ENCODE results near the gene MORN5. TPM values are rescaled to one million over a fixed set of nuclear protein-coding genes. Genes with fewer than 3 reads are reported as not detected.

MORN5 gene
- total RNA-seq, 1 donor from 2014 or later, result not detected

GRCh38 chr9:122221183-122221811, 61.6 kb downstream of the MORN5 start:
- Mint-ChIP-seq H3K4me1 (peaks cover 17% of the 10 kb centered on the region), H3K4me3 (no peak overlapping the region), H3K27ac (no peak overlapping the region), H3K27me3 (ENCODE audit: low read depth) (peaks cover 100% of the 10 kb centered on the region), H3K9me3 (no peaks in the 10 kb centered on the region), H3K36me3 (peaks cover under 1% of the 10 kb centered on the region)
- TF ChIP-seq CTCF (IDR thresholded peaks at IDR 0.05; ENCODE audit: unreplicated experiment), result no peak
- no peak for DNase-seq (ENCODE audit: low spot score in 2 of 2, unreplicated experiment in 2 of 2)

GRCh38 chr9:122222791-122223190, 63.1 kb downstream of the MORN5 start:
- Mint-ChIP-seq H3K27ac (no peak overlapping the region), H3K27me3 (ENCODE audit: low read depth) (peaks cover 98% of the 10 kb centered on the region), H3K4me3 (no peak overlapping the region), H3K36me3 (peaks cover 2% of the 10 kb centered on the region), H3K9me3 (no peaks in the 10 kb centered on the region), H3K4me1 (peaks cover 24% of the 10 kb centered on the region)
- TF ChIP-seq CTCF (IDR thresholded peaks at IDR 0.05; ENCODE audit: unreplicated experiment), result no peak
- DNase-seq (ENCODE audit: low spot score in 2 of 2, unreplicated experiment in 2 of 2), result no peak

- no peak for TF ChIP-seq CTCF (IDR thresholded peaks at IDR 0.05; ENCODE audit: unreplicated experiment)
- H3K4me3 Mint-ChIP-seq, result no peak overlapping the region
- H3K9me3 Mint-ChIP-seq, result no peaks in the 10 kb centered on the region
- H3K36me3 Mint-ChIP-seq, result peaks cover 2% of the 10 kb centered on the region
- peaks cover 24% of the 10 kb centered on the region for H3K4me1 Mint-ChIP-seq
- H3K27ac Mint-ChIP-seq, result no peak overlapping the region
- H3K27me3 Mint-ChIP-seq (ENCODE audit: low read depth), result peaks cover 96% of the 10 kb centered on the region
- DNase-seq (ENCODE audit: low spot score in 2 of 2, unreplicated experiment in 2 of 2), result no peak
Measured at GRCh38 chr9:122223435-122223834, 63.7 kb downstream of the MORN5 start.

GRCh38 chr9:122225312-122226141, 65.8 kb downstream of the MORN5 start:
- Mint-ChIP-seq H3K36me3 (peaks cover 2% of the 10 kb centered on the region), H3K4me3 (no peak overlapping the region), H3K4me1 (peaks cover 8% of the 10 kb centered on the region), H3K27me3 (ENCODE audit: low read depth) (peaks cover 75% of the 10 kb centered on the region), H3K27ac (no peak overlapping the region), H3K9me3 (no peaks in the 10 kb centered on the region)
- no peak for DNase-seq (ENCODE audit: low spot score in 2 of 2, unreplicated experiment in 2 of 2)
- no peak for TF ChIP-seq CTCF (IDR thresholded peaks at IDR 0.05; ENCODE audit: unreplicated experiment)

GRCh38 chr9:122226142-122226757, 66.5 kb downstream of the MORN5 start:
- Mint-ChIP-seq H3K27me3 (ENCODE audit: low read depth) (peaks cover 68% of the 10 kb centered on the region), H3K27ac (no peak overlapping the region), H3K4me3 (no peak overlapping the region), H3K4me1 (peaks cover 7% of the 10 kb centered on the region), H3K9me3 (no peaks in the 10 kb centered on the region), H3K36me3 (peaks cover 2% of the 10 kb centered on the region)
- TF ChIP-seq CTCF (IDR thresholded peaks at IDR 0.05; ENCODE audit: unreplicated experiment), result no peak
- no peak for DNase-seq (ENCODE audit: low spot score in 2 of 2, unreplicated experiment in 2 of 2)

Data from mesothelial cell of epicardium (in vitro differentiated cells).